D721Med (cell line): Measurements from ENCODE around the gene ANKS1B.
"Not testable (repeated sequence)": the region's sequence is repeated elsewhere in the genome, so short reads cannot be mapped to it uniquely, and the experiment has no call there.

Experiments
- DNase-seq: peaks from one replicate; pipeline ENCODE4 v3.0.0; 2011; ENCODE audit warnings: low spot score; ENCODE audit not compliant: insufficient read length
- FAIRE-seq: peaks from 2 replicates; lab custom pipeline; 2011; peaks lifted over from hg19 to GRCh38; lab: Jason Lieb, UNC
- CTCF ChIP-seq: IDR thresholded peaks from 2 replicates; pipeline ENCODE4 v1.5.1; 2012; ENCODE audit warnings: mild to moderate bottlenecking, control low read depth; ENCODE audit not compliant: insufficient read depth; ENCODE audit errors: missing control alignments

ANKS1B gene

GRCh38 chr12:99984271-99985128 lies at the start of gene ANKS1B:
Gene ANKS1B (minus strand): TSS chr12:99984936. CDS start chr12:99984237, 699 bp downstream.
- FAIRE-seq (no peak), DNase-seq (peak; percentile 47)
- no peak for TF ChIP-seq CTCF

GRCh38 chr12:100031836-100032235 lies 47.1 kb upstream of the ANKS1B start:
- DNase-seq (no peak), FAIRE-seq (no peak)

GRCh38 chr12:100027671-100028070 lies 42.9 kb upstream of the ANKS1B start:
- no peak for TF ChIP-seq CTCF
- DNase-seq (no peak), FAIRE-seq (no peak)

More at GRCh38 chr12:100031836-100032235, 47.1 kb upstream of the ANKS1B start:
- no peak for TF ChIP-seq CTCF

- FAIRE-seq (no peak), DNase-seq (no peak)
- no peak for TF ChIP-seq CTCF
Measured at GRCh38 chr12:100026241-100026640, 41.5 kb upstream of the ANKS1B start.

GRCh38 chr12:100024974-100025555 lies 40.3 kb upstream of the ANKS1B start:
- DNase-seq = no peak
- no peak for TF ChIP-seq CTCF
- no peak for FAIRE-seq

- no peak for FAIRE-seq
- DNase-seq = peak; percentile 31
- no peak for TF ChIP-seq CTCF
Measured at GRCh38 chr12:100020370-100020769, 35.6 kb upstream of the ANKS1B start.

GRCh38 chr12:100017056-100017455 lies 32.3 kb upstream of the ANKS1B start:
- FAIRE-seq (no peak), DNase-seq (no peak)

GRCh38 chr12:100016304-100016703 lies 31.6 kb upstream of the ANKS1B start:
- DNase-seq, FAIRE-seq: not testable (repeated sequence)

More at GRCh38 chr12:100017056-100017455, 32.3 kb upstream of the ANKS1B start:
- TF ChIP-seq CTCF = no peak

GRCh38 chr12:100005846-100006245 lies 21.1 kb upstream of the ANKS1B start:
- not testable (repeated sequence) for FAIRE-seq, DNase-seq
